ENCODE data around the gene ADAMTSL2. TPM values are rescaled to one million over a fixed set of nuclear protein-coding genes. Genes with fewer than 3 reads are reported as not detected.

Gene ADAMTSL2
- total and polyA plus RNA-seq, 5 experiments from 2014 or later: 0.03 to 0.66 (median 0.29) TPM; not detected in 1

GRCh38 chr9:133493845-133494540 is 40.5 kb upstream of the ADAMTSL2 start:
- no peak overlapping the region for H3K4me3 Mint-ChIP-seq
- no peaks in the 10 kb centered on the region for H3K36me3 Mint-ChIP-seq
- ATAC-seq (no peak), DNase-seq (peak in 1 of 10 donors; percentile 58)
- H3K27me3 Mint-ChIP-seq: peaks cover 0 to 7% (median 2%) of the 10 kb centered on the region in 5 donors
- no peak overlapping the region for H3K27ac Mint-ChIP-seq
- H3K4me1 Mint-ChIP-seq: peaks cover 0 to 2% (median 0%) of the 10 kb centered on the region in 4 donors
- POLR2A ChIA-PET: no interaction called here
- no peaks in the 10 kb centered on the region for H3K9me3 Mint-ChIP-seq

GRCh38 chr9:133494636-133495326 is 39.7 kb upstream of the ADAMTSL2 start:
- Mint-ChIP-seq H3K9me3 (no peaks in the 10 kb centered on the region), H3K27ac (no peak overlapping the region), H3K27me3 (peaks cover 0 to 7% (median 2%) of the 10 kb centered on the region in 5 donors), H3K36me3 (no peaks in the 10 kb centered on the region), H3K4me3 (no peak overlapping the region), H3K4me1 (peaks cover 0 to 2% (median 0%) of the 10 kb centered on the region in 4 donors)
- ATAC-seq: no peak
- DNase-seq: peak in 1 of 10 donors; percentile 45
- POLR2A ChIA-PET: interaction anchor here (1.1 kb wide), 1 partner anchor 27 kb away, joined by 3 read pairs; no protein-coding TSS in a partner anchor

- Mint-ChIP-seq H3K27ac (no peak overlapping the region), H3K36me3 (no peaks in the 10 kb centered on the region), H3K9me3 (peaks cover 0 to under 1% (median 0%) of the 10 kb centered on the region in 9 donors), H3K27me3 (peaks cover 0 to 7% (median 2%) of the 10 kb centered on the region in 5 donors), H3K4me3 (no peak overlapping the region), H3K4me1 (peaks cover 0 to 2% (median 0%) of the 10 kb centered on the region in 4 donors)
- POLR2A ChIA-PET: interaction anchor here (1.1 kb wide), 1 partner anchor 26 kb away, joined by 3 read pairs; no protein-coding TSS in a partner anchor
- DNase-seq (no peak), ATAC-seq (no peak)
These were observed 38.9 kb upstream of the ADAMTSL2 start for GRCh38 chr9:133495327-133496293.

- POLR2A ChIA-PET: no interaction called here
- Mint-ChIP-seq H3K27ac (no peak overlapping the region), H3K36me3 (peaks cover 0 to 11% (median 0%) of the 10 kb centered on the region in 3 donors), H3K4me3 (no peak overlapping the region), H3K9me3 (peaks cover 0 to 13% (median 9%) of the 10 kb centered on the region in 9 donors), H3K4me1 (peaks cover 0 to 2% (median 0%) of the 10 kb centered on the region in 4 donors), H3K27me3 (peaks cover 0 to 7% (median 2%) of the 10 kb centered on the region in 5 donors)
- ATAC-seq (no peak), DNase-seq (peak in 1 of 10 donors; percentile 45)
These were observed 37.4 kb upstream of the ADAMTSL2 start for GRCh38 chr9:133496861-133497842.

- peaks cover 0 to 16% (median 0%) of the 10 kb centered on the region in 3 donors for H3K36me3 Mint-ChIP-seq
- peaks cover 0 to 2% (median 0%) of the 10 kb centered on the region in 4 donors for H3K4me1 Mint-ChIP-seq
- DNase-seq (peak in 1 of 10 donors; percentile 40), ATAC-seq (no peak)
- peaks cover 0 to 19% (median 15%) of the 10 kb centered on the region in 9 donors for H3K9me3 Mint-ChIP-seq
- no peak overlapping the region for H3K27ac Mint-ChIP-seq
- H3K27me3 Mint-ChIP-seq: peaks cover 0 to 7% (median 4%) of the 10 kb centered on the region in 5 donors
- no peak overlapping the region for H3K4me3 Mint-ChIP-seq
- POLR2A ChIA-PET: interaction anchor here (1.5 kb wide), 1 partner anchor 10 kb away, joined by 5 read pairs; no protein-coding TSS in a partner anchor
These were observed 35.2 kb upstream of the ADAMTSL2 start for GRCh38 chr9:133499132-133499891.

- peaks cover 0 to 2% (median 0%) of the 10 kb centered on the region in 4 donors for H3K4me1 Mint-ChIP-seq
- POLR2A ChIA-PET: interaction anchor here (1.5 kb wide), 1 partner anchor 10 kb away, joined by 5 read pairs; no protein-coding TSS in a partner anchor
- peaks cover 0 to 16% (median 0%) of the 10 kb centered on the region in 3 donors for H3K36me3 Mint-ChIP-seq
- peaks cover 0 to 7% (median 4%) of the 10 kb centered on the region in 5 donors for H3K27me3 Mint-ChIP-seq
- peaks cover 0 to 19% (median 15%) of the 10 kb centered on the region in 9 donors for H3K9me3 Mint-ChIP-seq
- no peak overlapping the region for H3K27ac Mint-ChIP-seq
- ATAC-seq (no peak), DNase-seq (peak in 1 of 10 donors; percentile 18)
- H3K4me3 Mint-ChIP-seq: no peak overlapping the region
These were observed 34.6 kb upstream of the ADAMTSL2 start for GRCh38 chr9:133499892-133500270.

- H3K4me3 Mint-ChIP-seq: no peak overlapping the region
- H3K4me1 Mint-ChIP-seq: peaks cover 0 to 2% (median under 1%) of the 10 kb centered on the region in 4 donors
- H3K9me3 Mint-ChIP-seq: peaks cover 0 to 19% (median 15%) of the 10 kb centered on the region in 9 donors
These were observed 32.4 kb upstream of the ADAMTSL2 start for GRCh38 chr9:133502112-133502511.

GRCh38 chr9:133505186-133505830 is 29.2 kb upstream of the ADAMTSL2 start:
- POLR2A ChIA-PET: interaction anchor here (1.0 kb wide), 1 partner anchor 475 kb away, joined by 3 read pairs; no protein-coding TSS in a partner anchor
- Mint-ChIP-seq H3K27me3 (peaks cover 0 to 3% (median 0%) of the 10 kb centered on the region in 5 donors), H3K4me3 (no peak overlapping the region), H3K36me3 (peaks cover 0 to 16% (median 0%) of the 10 kb centered on the region in 3 donors), H3K27ac (peak overlapping the region in 3 of 10 donors; percentile 9 to 77 (median 46)), H3K9me3 (peaks cover 0 to 19% (median 15%) of the 10 kb centered on the region in 9 donors), H3K4me1 (peaks cover 6 to 28% (median 24%) of the 10 kb centered on the region in 4 donors)
- no peak for ATAC-seq
- DNase-seq: peak in 1 of 10 donors; percentile 51

More at GRCh38 chr9:133502112-133502511, 32.4 kb upstream of the ADAMTSL2 start:
- no peak for ATAC-seq
- POLR2A ChIA-PET: no interaction called here
- Mint-ChIP-seq H3K27me3 (peaks cover 0 to 7% (median 4%) of the 10 kb centered on the region in 5 donors), H3K27ac (peak overlapping the region in 1 of 10 donors; percentile 35), H3K36me3 (peaks cover 0 to 16% (median 0%) of the 10 kb centered on the region in 3 donors)
- no peak for DNase-seq

GRCh38 chr9:133505901-133506652 is 28.4 kb upstream of the ADAMTSL2 start:
- H3K27ac Mint-ChIP-seq: peak overlapping the region in 3 of 10 donors; percentile 38 to 60 (median 43)
- peaks cover 0 to 3% (median 0%) of the 10 kb centered on the region in 5 donors for H3K27me3 Mint-ChIP-seq
- DNase-seq: peak in 1 of 10 donors; percentile 59
- peaks cover 0 to 17% (median 11%) of the 10 kb centered on the region in 9 donors for H3K9me3 Mint-ChIP-seq
- peaks cover 9 to 33% (median 25%) of the 10 kb centered on the region in 4 donors for H3K4me1 Mint-ChIP-seq
- ATAC-seq: no peak
- H3K4me3 Mint-ChIP-seq: no peak overlapping the region
- peaks cover 0 to 15% (median 0%) of the 10 kb centered on the region in 3 donors for H3K36me3 Mint-ChIP-seq
- POLR2A ChIA-PET: interaction anchor here (1.0 kb wide), 1 partner anchor 476 kb away, joined by 3 read pairs; no protein-coding TSS in a partner anchor
